SK-N-SH (cell line): ENCODE results near the gene LVRN. TPM values are rescaled to one million over a fixed set of nuclear protein-coding genes. Genes with fewer than 3 reads are reported as not detected.

Experiments used
- CTCF ChIA-PET: fragments of 300-600, 350-600 bp; formaldehyde crosslinking; extraction: SDS; loops from one replicate; lab custom pipeline; 2021; lab: Yijun Ruan, JAX
- POLR2A ChIA-PET: fragments of 350-600 bp; sonication (Branson Sonifier 250); formaldehyde crosslinking; extraction: SDS; loops from one replicate; lab custom pipeline; 2020; ENCODE audit warnings: antibody characterized with exemption, inconsistent platforms; lab: Yijun Ruan, JAX
- DNase-seq: peaks from one replicate; pipeline ENCODE4 v3.0.0; 2012
- H2AFZ ChIP-seq: fragments of 200-600 bp; sonication (generic); 2 replicates; pipeline ENCODE4 v1.8.1; 2016; ENCODE audit warnings: antibody characterized with exemption, mild to moderate bottlenecking, low read depth
- H3F3A ChIP-seq: fragments of 200-600 bp; sonication (generic); replicated peaks from 2 replicates; pipeline ENCODE3; 2016; ENCODE audit warnings: antibody characterized with exemption, mild to moderate bottlenecking; ENCODE audit not compliant: insufficient read depth
- H3K27ac ChIP-seq, 2 experiments: fragments of 200-500 bp in 1 of 2; fragments of 200-600 bp in 1 of 2; sonication (Bioruptor generic) in 1 of 2; sonication (generic), shearing (Covaris generic) in 1 of 2; 2 replicates each; pipeline versions ENCODE4 v1.5.1 to v1.6.1; 2014 to 2016; ENCODE audit warnings: low read depth in 2 of 2, inconsistent platforms in 1 of 2, low read length in 1 of 2, mild to moderate bottlenecking in 1 of 2, mixed read lengths in 1 of 2
- H3K27me3 ChIP-seq: fragments of 200-600 bp; sonication (generic), shearing (Covaris generic); 2 replicates; pipeline ENCODE4 v1.6.1; 2016; ENCODE audit warnings: mixed run types; ENCODE audit not compliant: insufficient read depth
- H3K36me3 ChIP-seq, 2 experiments: fragments of 200-500 bp in 1 of 2; fragments of 200-600 bp in 1 of 2; sonication (Bioruptor generic) in 1 of 2; sonication (generic) in 1 of 2; replicated peaks in 1 of 2; 2 replicates each; pipeline versions ENCODE3 to v1.5.1; 2014 to 2016; ENCODE audit warnings: low read length in 1 of 2, mild to moderate bottlenecking in 1 of 2; ENCODE audit not compliant: insufficient read depth in 2 of 2, control insufficient read depth in 1 of 2
- H3K4me1 ChIP-seq, 2 experiments: fragments of 200-500 bp in 1 of 2; fragments of 200-600 bp in 1 of 2; sonication (Bioruptor generic) in 1 of 2; sonication (generic), shearing (Covaris generic) in 1 of 2; 2 replicates each; pipeline versions ENCODE4 v1.5.1 to v1.6.1; 2014 to 2016; ENCODE audit warnings: low read depth in 1 of 2, low read length in 1 of 2, mixed run types in 1 of 2; ENCODE audit not compliant: insufficient read depth in 2 of 2, control insufficient read depth in 1 of 2
- H3K4me2 ChIP-seq: fragments of 200-600 bp; sonication (generic), shearing (Covaris generic); 2 replicates; pipeline ENCODE4 v1.6.1; 2017; ENCODE audit warnings: mixed run types
- H3K4me3 ChIP-seq, 2 experiments: fragments of 200-500 bp in 1 of 2; fragments of 200-600 bp in 1 of 2; sonication (Bioruptor generic) in 1 of 2; sonication (generic), shearing (Covaris generic) in 1 of 2; 2 replicates each; pipeline versions ENCODE4 v1.5.1 to v1.8.1; 2014 to 2016; ENCODE audit warnings: low read depth in 2 of 2, inconsistent platforms in 1 of 2, low read length in 1 of 2, mild to moderate bottlenecking in 1 of 2, mixed read lengths in 1 of 2, moderate library complexity in 1 of 2
- H3K79me2 ChIP-seq: fragments of 200-600 bp; sonication (generic); 2 replicates; pipeline ENCODE4 v1.8.1; 2017; ENCODE audit warnings: mild to moderate bottlenecking; ENCODE audit not compliant: insufficient read depth
- H3K9ac ChIP-seq: fragments of 200-600 bp; sonication (generic); 2 replicates; pipeline ENCODE4 v1.6.1; 2017; ENCODE audit warnings: mixed run types
- H3K9me2 ChIP-seq: fragments of 200-600 bp; sonication (generic); 2 replicates; pipeline ENCODE4 v1.6.1; 2017; ENCODE audit warnings: mixed run types
- H3K9me3 ChIP-seq: fragments of 200-600 bp; sonication (generic); 2 replicates; pipeline ENCODE4 v1.6.1; 2017; ENCODE audit warnings: mixed run types, mild to moderate bottlenecking, moderate library complexity
- H4K20me1 ChIP-seq: fragments of 200-600 bp; sonication (generic); 2 replicates; pipeline ENCODE4 v1.6.1; 2017; ENCODE audit warnings: mild to moderate bottlenecking, mixed run types; ENCODE audit not compliant: insufficient read depth
- CHD2 ChIP-seq: fragments of 150-350 bp; IDR thresholded peaks from 2 replicates; pipeline ENCODE4 v1.6.1; 2018; ENCODE audit warnings: low read length; ENCODE audit not compliant: partially characterized antibody
- ELF1 ChIP-seq: IDR thresholded peaks from 2 replicates; pipeline ENCODE4 v1.4.0; 2012
- EP300 ChIP-seq, 2 experiments: IDR thresholded peaks; 2 replicates each; pipeline versions ENCODE4 v1.4.0 to v1.6.1; 2012; ENCODE audit warnings: borderline replicate concordance in 1 of 2, low read depth in 1 of 2, low read length in 1 of 2
- FOSL2 ChIP-seq: IDR thresholded peaks from 2 replicates; pipeline ENCODE4 v1.4.0; 2012; ENCODE audit warnings: low read depth, mild to moderate bottlenecking, moderate library complexity, borderline replicate concordance
- FOXJ3 ChIP-seq: sonication (generic); formaldehyde crosslinking; IDR thresholded peaks from 2 replicates; pipeline ENCODE4 v1.5.1; 2020; ENCODE audit warnings: mild to moderate bottlenecking, missing genetic modification reagents
- GATA2 ChIP-seq: sonication (generic); formaldehyde crosslinking; IDR thresholded peaks from 2 replicates; pipeline ENCODE4 v1.5.0; 2020; ENCODE audit warnings: mild to moderate bottlenecking, missing genetic modification reagents
- JUND ChIP-seq: IDR thresholded peaks from 2 replicates; pipeline ENCODE4 v1.4.0; 2012
- MEF2A ChIP-seq: IDR thresholded peaks from 2 replicates; pipeline ENCODE4 v1.4.0; 2012; ENCODE audit warnings: low read depth, borderline replicate concordance
- MXI1 ChIP-seq: IDR thresholded peaks from 2 replicates; pipeline ENCODE4 v1.6.1; 2012; ENCODE audit warnings: mild to moderate bottlenecking, low read depth, low read length, improper control_type of control experiment
- RAD21 ChIP-seq: IDR thresholded peaks from 2 replicates; pipeline ENCODE4 v1.6.1; 2012; ENCODE audit warnings: mild to moderate bottlenecking, low read length
- RFX5 ChIP-seq: IDR thresholded peaks from 2 replicates; pipeline ENCODE4 v1.6.1; 2012; ENCODE audit warnings: mild to moderate bottlenecking, improper control_type of control experiment, low read length
- RXRA ChIP-seq: IDR thresholded peaks from 2 replicates; pipeline ENCODE4 v1.4.0; 2012; ENCODE audit warnings: low read depth, mild to moderate bottlenecking, borderline replicate concordance
- SIN3A ChIP-seq: IDR thresholded peaks from 2 replicates; pipeline ENCODE4 v1.6.1; 2012; ENCODE audit warnings: low read depth, mild to moderate bottlenecking, low read length, moderate library complexity, borderline replicate concordance
- YY1 ChIP-seq: IDR thresholded peaks from 2 replicates; pipeline ENCODE4 v1.4.0; 2012; ENCODE audit warnings: low read depth, mild to moderate bottlenecking
- WGBS: methylation state at CpG from one replicate; pipeline ENCODE4 v1.1.6; 2017; ENCODE audit warnings: low lambda C conversion rate; 5-methylcytosine and 5-hydroxymethylcytosine counted together
- polyA plus RNA-seq, 3 experiments: library from polyadenylated mRNA; depleted of rRNA; stranded (reverse); fragments of >200 nt; gene quantifications; 2 replicates each; pipeline ENCODE4 v1.2.3, GENCODE V29; 2012
- TF ChIP-seq, protein P1 (sequence below): IDR thresholded peaks from 2 replicates; pipeline ENCODE4; 2012
- TF ChIP-seq, protein P2 (sequence below): fragments of 200-600 bp; sonication (generic); IDR thresholded peaks from 2 replicates; pipeline ENCODE4 v1.6.1; 2017; ENCODE audit warnings: antibody characterized with exemption, mild to moderate bottlenecking, moderate library complexity

The LVRN gene
- polyA plus RNA-seq, 1 of the 3 experiments (the other 2 are of a cell fraction): 0.10 TPM

DNA sequence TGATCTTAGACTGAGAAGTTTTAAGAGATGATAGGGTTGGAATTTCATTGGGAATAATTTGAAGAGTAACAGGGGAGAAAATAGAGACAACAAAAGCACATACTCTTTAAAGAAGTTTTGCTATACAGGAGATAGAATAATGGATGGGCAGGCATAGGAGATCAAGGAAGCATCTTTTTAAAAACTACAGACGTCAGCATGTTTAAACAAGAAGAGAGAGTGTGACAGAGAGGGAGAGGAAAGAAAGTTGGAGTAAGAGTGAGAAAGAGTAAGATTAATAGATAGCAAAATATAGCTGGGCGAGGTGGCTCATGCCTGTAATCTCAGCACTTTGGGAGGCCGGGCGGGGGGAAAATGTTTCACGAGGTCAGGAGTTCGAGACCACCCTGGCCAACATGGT lies 5.3 kb upstream of the LVRN start:
- H3K9ac ChIP-seq: no peak overlapping the region
- TF ChIP-seq RAD21: no peak
- TF ChIP-seq MEF2A: no peak
- no peak for TF ChIP-seq FOSL2
- no peak for TF ChIP-seq RFX5
- no peak for TF ChIP-seq ELF1
- TF ChIP-seq SIN3A: no peak
- no peak for TF ChIP-seq FOXJ3 (CRISPR knock-in tag)
- no peak for TF ChIP-seq MXI1
- TF ChIP-seq, protein P1, sequence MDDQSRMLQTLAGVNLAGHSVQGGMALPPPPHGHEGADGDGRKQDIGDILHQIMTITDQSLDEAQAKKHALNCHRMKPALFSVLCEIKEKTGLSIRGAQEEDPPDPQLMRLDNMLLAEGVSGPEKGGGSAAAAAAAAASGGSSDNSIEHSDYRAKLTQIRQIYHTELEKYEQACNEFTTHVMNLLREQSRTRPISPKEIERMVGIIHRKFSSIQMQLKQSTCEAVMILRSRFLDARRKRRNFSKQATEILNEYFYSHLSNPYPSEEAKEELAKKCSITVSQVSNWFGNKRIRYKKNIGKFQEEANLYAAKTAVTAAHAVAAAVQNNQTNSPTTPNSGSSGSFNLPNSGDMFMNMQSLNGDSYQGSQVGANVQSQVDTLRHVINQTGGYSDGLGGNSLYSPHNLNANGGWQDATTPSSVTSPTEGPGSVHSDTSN: no peak
- TF ChIP-seq GATA2: no peak
- TF ChIP-seq CHD2: no peak
- TF ChIP-seq, protein P2, sequence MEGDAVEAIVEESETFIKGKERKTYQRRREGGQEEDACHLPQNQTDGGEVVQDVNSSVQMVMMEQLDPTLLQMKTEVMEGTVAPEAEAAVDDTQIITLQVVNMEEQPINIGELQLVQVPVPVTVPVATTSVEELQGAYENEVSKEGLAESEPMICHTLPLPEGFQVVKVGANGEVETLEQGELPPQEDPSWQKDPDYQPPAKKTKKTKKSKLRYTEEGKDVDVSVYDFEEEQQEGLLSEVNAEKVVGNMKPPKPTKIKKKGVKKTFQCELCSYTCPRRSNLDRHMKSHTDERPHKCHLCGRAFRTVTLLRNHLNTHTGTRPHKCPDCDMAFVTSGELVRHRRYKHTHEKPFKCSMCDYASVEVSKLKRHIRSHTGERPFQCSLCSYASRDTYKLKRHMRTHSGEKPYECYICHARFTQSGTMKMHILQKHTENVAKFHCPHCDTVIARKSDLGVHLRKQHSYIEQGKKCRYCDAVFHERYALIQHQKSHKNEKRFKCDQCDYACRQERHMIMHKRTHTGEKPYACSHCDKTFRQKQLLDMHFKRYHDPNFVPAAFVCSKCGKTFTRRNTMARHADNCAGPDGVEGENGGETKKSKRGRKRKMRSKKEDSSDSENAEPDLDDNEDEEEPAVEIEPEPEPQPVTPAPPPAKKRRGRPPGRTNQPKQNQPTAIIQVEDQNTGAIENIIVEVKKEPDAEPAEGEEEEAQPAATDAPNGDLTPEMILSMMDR: no peak
- TF ChIP-seq YY1: no peak
- no peak for TF ChIP-seq JUND
- TF ChIP-seq EP300 (IDR thresholded peaks at IDR 0.05; ENCODE audit: borderline replicate concordance in 1 of 2, low read depth in 1 of 2, low read length in 1 of 2): no peak
- no peak for TF ChIP-seq RXRA
- H3K4me1 ChIP-seq: peaks cover 0 to 11% of the 10 kb centered on the region in 2 experiments; a peak in 2 of 4 replicates
- DNase-seq: no peak
- no peaks in the 10 kb centered on the region for H3F3A ChIP-seq
- H3K9me3 ChIP-seq: no peaks in the 10 kb centered on the region
- no peak overlapping the region for H2AFZ ChIP-seq
- H4K20me1 ChIP-seq: no peaks in the 10 kb centered on the region
- no peak overlapping the region for H3K27ac ChIP-seq
- H3K9me2 ChIP-seq: no peaks in the 10 kb centered on the region
- peaks cover 17% of the 10 kb centered on the region; the same call in 1 of the 2 replicates for H3K27me3 ChIP-seq
- no peaks in the 10 kb centered on the region for H3K36me3 ChIP-seq
- WGBS: 52% methylated on average over 6 of the region's 6 CpGs
- H3K79me2 ChIP-seq: no peaks in the 10 kb centered on the region
- H3K4me3 ChIP-seq: no peak overlapping the region
- CTCF ChIA-PET: no interaction called here
- H3K4me2 ChIP-seq: no peak overlapping the region
- POLR2A ChIA-PET: no interaction called here
